ENCODE results near the gene MRO.
"Not testable (repeated sequence)": the region's sequence is repeated elsewhere in the genome, so short reads cannot be mapped to it uniquely, and the experiment has no call there.

MRO gene

GRCh38 chr18:50848061-50848551 is 28.3 kb upstream of the MRO start:
- H3K4me3 Mint-ChIP-seq = no peak overlapping the region
- ATAC-seq = no peak
- H3K9me3 Mint-ChIP-seq = no peaks in the 10 kb centered on the region
- H3K27ac Mint-ChIP-seq = no peak overlapping the region
- H3K36me3 Mint-ChIP-seq = no peaks in the 10 kb centered on the region
- no peaks in the 10 kb centered on the region for H3K27me3 Mint-ChIP-seq
- no peaks in the 10 kb centered on the region for H3K4me1 Mint-ChIP-seq

- Mint-ChIP-seq H3K27me3 (no peaks in the 10 kb centered on the region), H3K4me3 (no peak overlapping the region), H3K36me3 (no peaks in the 10 kb centered on the region), H3K27ac (no peak overlapping the region), H3K9me3 (no peaks in the 10 kb centered on the region), H3K4me1 (no peaks in the 10 kb centered on the region)
- no peak for ATAC-seq
Observed at GRCh38 chr18:50847192-50847591, 27.4 kb upstream of the MRO start.

- H3K9me3 Mint-ChIP-seq = no peaks in the 10 kb centered on the region
- no peaks in the 10 kb centered on the region for H3K27me3 Mint-ChIP-seq
- H3K4me1 Mint-ChIP-seq = no peaks in the 10 kb centered on the region
- no peak for ATAC-seq
- H3K27ac Mint-ChIP-seq = no peak overlapping the region
- no peak overlapping the region for H3K4me3 Mint-ChIP-seq
- no peaks in the 10 kb centered on the region for H3K36me3 Mint-ChIP-seq
Observed at GRCh38 chr18:50844960-50845359, 25.1 kb upstream of the MRO start.

GRCh38 chr18:50844554-50844953 is 24.7 kb upstream of the MRO start:
- no peaks in the 10 kb centered on the region for H3K27me3 Mint-ChIP-seq
- H3K36me3 Mint-ChIP-seq = no peaks in the 10 kb centered on the region
- H3K4me3 Mint-ChIP-seq = no peak overlapping the region
- H3K4me1 Mint-ChIP-seq = no peaks in the 10 kb centered on the region
- no peaks in the 10 kb centered on the region for H3K9me3 Mint-ChIP-seq
- no peak overlapping the region for H3K27ac Mint-ChIP-seq
- no peak for ATAC-seq

- Mint-ChIP-seq H3K4me1 (no peaks in the 10 kb centered on the region), H3K27ac (no peak overlapping the region), H3K4me3 (no peak overlapping the region), H3K9me3 (no peaks in the 10 kb centered on the region), H3K27me3 (no peaks in the 10 kb centered on the region), H3K36me3 (no peaks in the 10 kb centered on the region)
- no peak for ATAC-seq
Observed at GRCh38 chr18:50842846-50843245, 23.0 kb upstream of the MRO start.

- no peaks in the 10 kb centered on the region for H3K36me3 Mint-ChIP-seq
- peaks cover 20% of the 10 kb centered on the region for H3K4me1 Mint-ChIP-seq
- no peaks in the 10 kb centered on the region for H3K9me3 Mint-ChIP-seq
- ATAC-seq = peak; percentile 5
- no peaks in the 10 kb centered on the region for H3K27me3 Mint-ChIP-seq
- no peak overlapping the region for H3K27ac Mint-ChIP-seq
- no peak overlapping the region for H3K4me3 Mint-ChIP-seq
Observed at GRCh38 chr18:50839996-50840395, 20.2 kb upstream of the MRO start.

- Mint-ChIP-seq H3K36me3 (no peaks in the 10 kb centered on the region), H3K4me3 (no peak overlapping the region), H3K27ac (no peak overlapping the region), H3K9me3 (no peaks in the 10 kb centered on the region), H3K27me3 (no peaks in the 10 kb centered on the region), H3K4me1 (peaks cover 21% of the 10 kb centered on the region)
- no peak for ATAC-seq
Observed at GRCh38 chr18:50839341-50839740, 19.5 kb upstream of the MRO start.

GRCh38 chr18:50836521-50836957 is 16.7 kb upstream of the MRO start:
- no peaks in the 10 kb centered on the region for H3K27me3 Mint-ChIP-seq
- no peaks in the 10 kb centered on the region for H3K9me3 Mint-ChIP-seq
- peaks cover 41% of the 10 kb centered on the region for H3K4me1 Mint-ChIP-seq
- peak overlapping the region; percentile 64 for H3K27ac Mint-ChIP-seq
- no peaks in the 10 kb centered on the region for H3K36me3 Mint-ChIP-seq
- peak overlapping the region; percentile 40 for H3K4me3 Mint-ChIP-seq
- peak; percentile 81 for ATAC-seq

GRCh38 chr18:50833496-50833895 is 13.7 kb upstream of the MRO start:
- not testable (repeated sequence) for H3K36me3 Mint-ChIP-seq, H3K27me3 Mint-ChIP-seq, H3K4me3 Mint-ChIP-seq, ATAC-seq, H3K9me3 Mint-ChIP-seq
- Mint-ChIP-seq H3K27ac (peak overlapping the region; percentile 51), H3K4me1 (peaks cover 53% of the 10 kb centered on the region)

- H3K36me3 Mint-ChIP-seq = no peaks in the 10 kb centered on the region
- peak overlapping the region; percentile 59 for H3K4me3 Mint-ChIP-seq
- peaks cover 3% of the 10 kb centered on the region for H3K9me3 Mint-ChIP-seq
- peak overlapping the region; percentile 84 for H3K27ac Mint-ChIP-seq
- ATAC-seq = peak; percentile 82
- no peaks in the 10 kb centered on the region for H3K27me3 Mint-ChIP-seq
- H3K4me1 Mint-ChIP-seq = peaks cover 53% of the 10 kb centered on the region
Observed at GRCh38 chr18:50832754-50833153, 12.9 kb upstream of the MRO start.

GRCh38 chr18:50830544-50830943 is 10.7 kb upstream of the MRO start:
- no peaks in the 10 kb centered on the region for H3K36me3 Mint-ChIP-seq

GRCh38 chr18:50829644-50830043 is 9.8 kb upstream of the MRO start:
- H3K9me3 Mint-ChIP-seq = peaks cover 3% of the 10 kb centered on the region

More at GRCh38 chr18:50830544-50830943, 10.7 kb upstream of the MRO start:
- Mint-ChIP-seq H3K4me3 (peak overlapping the region; percentile 15), H3K4me1 (peaks cover 42% of the 10 kb centered on the region), H3K27ac (peak overlapping the region; percentile 84), H3K27me3 (no peaks in the 10 kb centered on the region), H3K9me3 (peaks cover 3% of the 10 kb centered on the region)
- peak; percentile 87 for ATAC-seq

GRCh38 chr18:50826027-50826426 is 6.2 kb upstream of the MRO start:
- no peak overlapping the region for H3K27ac Mint-ChIP-seq
- H3K4me3 Mint-ChIP-seq = no peak overlapping the region
- peaks cover 15% of the 10 kb centered on the region for H3K4me1 Mint-ChIP-seq
- ATAC-seq = no peak
- H3K9me3 Mint-ChIP-seq = peaks cover under 1% of the 10 kb centered on the region
- no peaks in the 10 kb centered on the region for H3K27me3 Mint-ChIP-seq
- H3K36me3 Mint-ChIP-seq = no peaks in the 10 kb centered on the region

More at GRCh38 chr18:50829644-50830043, 9.8 kb upstream of the MRO start:
- ATAC-seq = no peak
- Mint-ChIP-seq H3K4me1 (peaks cover 38% of the 10 kb centered on the region), H3K27ac (peak overlapping the region; percentile 84), H3K36me3 (no peaks in the 10 kb centered on the region), H3K27me3 (no peaks in the 10 kb centered on the region), H3K4me3 (no peak overlapping the region)

- H3K27ac Mint-ChIP-seq = no peak overlapping the region
- H3K27me3 Mint-ChIP-seq = no peaks in the 10 kb centered on the region
- H3K36me3 Mint-ChIP-seq = no peaks in the 10 kb centered on the region
- H3K4me1 Mint-ChIP-seq = peaks cover 11% of the 10 kb centered on the region
- ATAC-seq = no peak
- no peaks in the 10 kb centered on the region for H3K9me3 Mint-ChIP-seq
- no peak overlapping the region for H3K4me3 Mint-ChIP-seq
Observed at GRCh38 chr18:50825621-50826020, 5.8 kb upstream of the MRO start.

GRCh38 chr18:50822756-50823155 is 2.9 kb upstream of the MRO start:
- no peak for ATAC-seq
- no peak overlapping the region for H3K27ac Mint-ChIP-seq
- no peaks in the 10 kb centered on the region for H3K9me3 Mint-ChIP-seq
- no peaks in the 10 kb centered on the region for H3K27me3 Mint-ChIP-seq
- H3K4me1 Mint-ChIP-seq = peaks cover 7% of the 10 kb centered on the region
- H3K36me3 Mint-ChIP-seq = no peaks in the 10 kb centered on the region
- H3K4me3 Mint-ChIP-seq = no peak overlapping the region

- Mint-ChIP-seq H3K4me3 (no peak overlapping the region), H3K9me3 (no peaks in the 10 kb centered on the region), H3K27ac (no peak overlapping the region), H3K27me3 (no peaks in the 10 kb centered on the region), H3K4me1 (peaks cover 12% of the 10 kb centered on the region), H3K36me3 (no peaks in the 10 kb centered on the region)
- no peak for ATAC-seq
Observed at GRCh38 chr18:50820901-50821520, 1.2 kb upstream of the MRO start.
